NB4 (cell line): ENCODE measurements around the gene NHS.

Experiments used
- MYC ChIP-seq: IDR thresholded peaks from 2 replicates; pipeline ENCODE4 v1.6.1; 2011; ENCODE audit warnings: low read depth, low read length
- POLR2A ChIP-seq: IDR thresholded peaks from 2 replicates; pipeline ENCODE4 v1.6.1; 2011; ENCODE audit warnings: mild to moderate bottlenecking; ENCODE audit not compliant: insufficient read length; ENCODE audit errors: extremely low read depth
- TF ChIP-seq, protein P1 (sequence below): IDR thresholded peaks from 2 replicates; pipeline ENCODE4 v1.6.1; 2011; ENCODE audit warnings: low read depth, low read length
- TF ChIP-seq, protein P2 (sequence below): IDR thresholded peaks from one replicate; pipeline ENCODE4 v1.5.1; 2012; ENCODE audit warnings: low read depth, low read length

DNA sequence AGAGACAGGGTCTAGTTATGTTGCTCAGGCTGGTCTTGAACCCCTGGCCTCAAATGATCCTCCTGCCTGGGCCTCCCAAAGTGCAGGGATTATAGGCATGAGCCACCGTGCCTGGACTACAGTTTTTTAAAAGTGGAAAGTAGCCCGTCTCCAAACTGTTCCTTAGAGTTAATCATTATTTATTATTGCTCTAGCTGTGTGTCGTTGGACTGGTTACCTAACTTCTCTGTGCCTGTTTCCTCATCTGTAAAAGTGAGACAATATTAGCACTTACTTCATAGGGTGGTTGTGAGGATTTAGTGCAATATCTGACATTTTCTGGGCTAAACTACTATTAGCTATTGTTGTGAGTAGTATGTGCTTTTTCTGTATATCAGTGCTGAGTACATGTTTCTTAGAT, 210.0 kb downstream of the NHS start:
- TF ChIP-seq, protein P1, sequence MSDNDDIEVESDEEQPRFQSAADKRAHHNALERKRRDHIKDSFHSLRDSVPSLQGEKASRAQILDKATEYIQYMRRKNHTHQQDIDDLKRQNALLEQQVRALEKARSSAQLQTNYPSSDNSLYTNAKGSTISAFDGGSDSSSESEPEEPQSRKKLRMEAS = no peak
- TF ChIP-seq, protein P2, sequence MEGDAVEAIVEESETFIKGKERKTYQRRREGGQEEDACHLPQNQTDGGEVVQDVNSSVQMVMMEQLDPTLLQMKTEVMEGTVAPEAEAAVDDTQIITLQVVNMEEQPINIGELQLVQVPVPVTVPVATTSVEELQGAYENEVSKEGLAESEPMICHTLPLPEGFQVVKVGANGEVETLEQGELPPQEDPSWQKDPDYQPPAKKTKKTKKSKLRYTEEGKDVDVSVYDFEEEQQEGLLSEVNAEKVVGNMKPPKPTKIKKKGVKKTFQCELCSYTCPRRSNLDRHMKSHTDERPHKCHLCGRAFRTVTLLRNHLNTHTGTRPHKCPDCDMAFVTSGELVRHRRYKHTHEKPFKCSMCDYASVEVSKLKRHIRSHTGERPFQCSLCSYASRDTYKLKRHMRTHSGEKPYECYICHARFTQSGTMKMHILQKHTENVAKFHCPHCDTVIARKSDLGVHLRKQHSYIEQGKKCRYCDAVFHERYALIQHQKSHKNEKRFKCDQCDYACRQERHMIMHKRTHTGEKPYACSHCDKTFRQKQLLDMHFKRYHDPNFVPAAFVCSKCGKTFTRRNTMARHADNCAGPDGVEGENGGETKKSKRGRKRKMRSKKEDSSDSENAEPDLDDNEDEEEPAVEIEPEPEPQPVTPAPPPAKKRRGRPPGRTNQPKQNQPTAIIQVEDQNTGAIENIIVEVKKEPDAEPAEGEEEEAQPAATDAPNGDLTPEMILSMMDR = no peak
- TF ChIP-seq POLR2A = no peak
- no peak for TF ChIP-seq MYC
